Right renal pelvis (tissue), 4 donors: ENCODE results near the gene DHRS7B. TPM values are rescaled to one million over a fixed set of nuclear protein-coding genes. Genes with fewer than 3 reads are reported as not detected.

Experiments
- DNase-seq, 4 donors: peaks; one replicate each; pipeline ENCODE4 v3.0.0-alpha.2; 2013; ENCODE audit warnings: low read depth in 4 of 4, low spot score in 3 of 4, missing footprints in 1 of 4
- polyA plus RNA-seq, 4 donors: library from polyadenylated mRNA; unstranded; fragments of 120-200 nt; gene quantifications; one replicate each; pipeline ENCODE4 v1.2.1, GENCODE V29; 2013; ENCODE audit not compliant: insufficient read length in 4 of 4

DHRS7B gene
- polyA plus RNA-seq, 4 donors = 36.7 to 38.1 (median 37.1) TPM

DNA sequence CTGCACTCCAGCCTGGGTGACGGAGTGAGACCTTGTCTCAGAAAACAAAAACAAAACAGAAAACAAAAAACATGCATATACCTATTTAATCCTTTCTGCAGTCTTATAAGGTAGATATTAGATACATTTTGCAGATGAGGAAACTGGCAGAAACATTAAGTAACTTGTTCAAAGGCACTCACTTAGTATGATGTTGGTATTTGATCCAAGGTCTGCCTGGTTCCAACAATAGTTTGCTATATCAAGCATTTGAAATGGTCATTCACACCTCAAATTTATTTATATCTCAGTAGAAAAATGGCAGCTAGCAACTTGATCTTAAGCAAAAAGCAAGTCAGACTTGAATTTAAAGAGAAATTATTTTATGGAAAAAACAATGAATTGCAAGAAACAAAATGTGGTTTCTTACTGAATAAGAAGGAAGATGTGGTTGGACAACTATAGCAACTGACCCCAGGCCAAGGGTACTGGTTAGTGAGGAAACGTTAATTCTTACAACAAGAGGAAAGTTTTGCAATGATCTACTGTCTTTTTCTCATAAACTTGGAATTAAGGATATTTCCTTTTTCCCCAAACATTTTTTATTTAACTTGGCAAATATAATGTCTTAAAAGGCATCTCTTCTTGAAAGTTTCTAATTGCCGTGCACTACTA is 19.7 kb downstream of the DHRS7B start:
- no peak for DNase-seq

DNA sequence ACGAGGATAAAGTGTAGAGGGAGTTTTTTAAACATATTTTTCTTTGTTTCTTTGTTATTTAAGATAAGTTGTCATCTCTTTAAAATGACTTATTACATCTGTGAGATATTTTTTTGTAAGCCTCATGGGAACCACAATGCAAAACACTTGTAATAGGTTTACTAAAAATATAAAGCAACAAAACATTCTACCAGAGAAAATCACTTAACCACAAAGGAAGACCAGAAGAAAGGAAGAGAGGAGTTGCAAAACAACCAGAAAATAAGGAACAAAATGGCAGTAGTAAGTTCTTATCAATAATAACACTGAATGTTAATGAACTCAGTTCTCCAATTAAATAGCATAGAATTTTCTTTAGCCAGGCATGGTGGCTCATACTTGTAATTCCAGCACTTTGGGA is 22.9 kb downstream of the DHRS7B start:
- DNase-seq = no peak

DNA sequence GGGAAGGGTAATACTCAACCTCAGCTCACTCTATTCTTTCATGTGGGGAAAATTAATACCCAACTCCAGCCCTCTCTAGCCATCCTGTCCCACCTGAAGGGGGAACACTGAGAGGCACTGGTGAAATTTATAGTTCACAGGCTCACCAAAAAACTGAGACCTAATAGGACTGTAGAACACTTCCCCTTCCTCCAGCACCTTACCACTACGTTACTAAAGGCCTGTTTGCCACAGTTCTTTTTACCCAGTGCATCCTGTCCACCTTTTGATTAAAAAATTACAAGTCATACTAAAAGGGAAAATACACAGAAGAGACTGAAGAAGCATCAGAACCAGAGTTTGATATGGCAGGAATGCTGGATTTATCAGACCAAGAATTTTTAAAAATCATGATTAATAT is 26.0 kb downstream of the DHRS7B start:
- no peak for DNase-seq

DNA sequence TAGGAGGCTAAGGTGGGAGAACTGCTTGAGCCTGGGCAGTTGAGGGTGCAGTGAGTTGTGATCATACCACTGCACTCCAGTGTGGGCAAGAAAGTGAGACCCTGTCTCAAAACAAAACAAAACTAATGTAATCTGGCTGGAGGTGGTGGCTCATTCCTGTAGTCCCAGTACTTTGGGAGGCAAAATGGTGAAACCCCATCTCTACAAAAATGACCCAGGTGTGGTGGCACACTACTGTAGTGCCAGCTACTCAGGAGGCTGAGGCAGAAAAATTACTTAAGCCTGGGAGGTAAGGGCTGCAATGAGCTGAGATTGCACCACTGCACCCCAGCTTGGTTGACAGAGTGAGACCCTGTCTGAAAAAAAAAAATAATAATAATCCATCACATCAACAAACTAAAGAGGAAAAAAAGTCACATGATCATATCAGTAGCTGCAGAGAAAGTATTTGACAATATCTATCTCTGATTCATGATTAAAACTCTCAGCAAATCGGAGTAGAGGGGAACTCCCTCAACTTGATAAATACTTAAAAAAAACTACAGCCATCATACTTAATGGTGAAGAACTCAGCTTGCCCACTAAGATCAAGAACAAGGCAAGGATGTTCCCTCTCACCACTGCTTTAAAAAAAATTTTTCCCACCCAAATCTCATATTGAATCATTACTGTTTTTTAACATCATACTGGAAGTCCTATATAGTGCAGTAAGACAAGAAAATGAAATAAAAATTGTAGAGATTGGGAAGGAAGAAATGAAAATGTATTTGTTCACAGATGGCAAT is 31.0 kb downstream of the DHRS7B start:
- DNase-seq = no peak

DNA sequence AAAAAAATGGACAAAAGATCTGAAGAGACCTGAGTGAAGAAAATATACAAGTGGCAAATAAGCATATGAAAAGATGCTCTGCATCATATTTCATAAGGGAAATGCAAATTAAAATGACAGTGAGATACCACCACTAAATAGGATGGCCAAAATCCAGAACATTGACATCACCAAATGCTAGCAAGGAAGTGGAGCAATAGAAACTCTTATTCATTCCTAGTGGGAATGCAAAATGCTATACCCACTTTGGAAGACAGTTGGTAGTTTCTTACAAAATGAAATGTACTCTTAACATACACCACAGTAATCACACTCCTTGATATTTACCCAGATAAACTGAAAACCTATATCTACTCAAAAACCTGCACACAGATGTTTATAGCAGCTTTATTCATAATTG is 33.6 kb downstream of the DHRS7B start:
- DNase-seq = no peak

DNA sequence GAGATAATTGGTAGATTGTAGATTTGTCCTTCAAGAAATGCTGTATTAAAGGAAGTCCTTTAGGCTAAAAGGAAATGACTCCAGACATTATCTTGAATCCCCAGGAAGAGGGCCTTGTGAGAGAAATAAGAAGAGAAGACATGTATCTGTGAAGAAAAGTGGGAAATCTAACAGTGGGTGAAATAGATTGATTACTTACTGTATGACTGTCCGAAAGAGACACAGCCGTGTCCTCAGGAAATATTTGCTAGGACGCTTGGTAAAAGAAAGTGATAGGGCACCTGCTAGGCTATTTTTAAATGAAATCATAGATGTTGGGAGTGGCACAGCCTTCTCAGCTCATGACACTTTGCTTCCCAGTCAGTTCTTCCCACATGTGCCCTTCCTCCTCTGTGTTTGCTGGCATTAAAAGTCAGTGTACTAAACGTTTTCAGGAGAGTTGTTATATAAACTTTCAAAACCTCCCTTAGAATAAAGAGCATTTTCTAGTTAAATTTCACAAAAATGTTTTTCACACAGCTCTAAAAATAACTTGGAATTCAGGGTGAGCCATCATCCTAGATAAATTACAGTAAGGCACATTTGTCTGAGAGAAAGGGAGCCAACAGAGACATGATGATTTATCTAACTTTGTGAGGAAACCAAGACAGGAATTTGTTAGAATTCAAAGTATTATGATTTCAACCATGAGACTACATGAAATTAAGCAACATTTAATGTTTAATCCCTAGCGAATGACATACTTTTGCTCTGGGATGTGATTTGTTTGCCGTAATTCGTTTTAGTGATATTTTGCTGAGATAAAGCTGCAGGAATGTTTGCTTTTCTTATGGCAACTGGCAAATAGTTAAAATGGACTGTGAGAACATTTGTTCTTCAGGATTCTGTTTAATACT is 35.0 kb downstream of the DHRS7B start:
- no peak for DNase-seq

DNA sequence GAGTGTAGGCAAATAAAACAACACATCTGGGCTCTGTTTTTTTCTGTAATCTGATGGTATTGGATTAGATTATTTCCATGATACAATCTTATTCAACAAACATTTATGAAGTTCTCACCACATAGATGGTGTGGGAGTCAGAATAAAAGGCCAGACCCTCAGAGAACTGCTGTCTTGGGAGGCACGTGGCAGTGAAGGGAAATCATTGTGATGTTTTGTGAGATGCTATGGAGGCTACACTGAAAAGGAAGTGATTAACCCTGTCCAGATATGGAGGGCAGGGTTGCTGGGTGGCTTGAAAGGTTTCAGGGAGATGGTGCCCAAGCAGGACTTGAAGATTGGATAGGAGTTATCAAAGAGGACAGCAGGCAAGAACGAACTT is 35.6 kb downstream of the DHRS7B start:
- DNase-seq = no peak

DNA sequence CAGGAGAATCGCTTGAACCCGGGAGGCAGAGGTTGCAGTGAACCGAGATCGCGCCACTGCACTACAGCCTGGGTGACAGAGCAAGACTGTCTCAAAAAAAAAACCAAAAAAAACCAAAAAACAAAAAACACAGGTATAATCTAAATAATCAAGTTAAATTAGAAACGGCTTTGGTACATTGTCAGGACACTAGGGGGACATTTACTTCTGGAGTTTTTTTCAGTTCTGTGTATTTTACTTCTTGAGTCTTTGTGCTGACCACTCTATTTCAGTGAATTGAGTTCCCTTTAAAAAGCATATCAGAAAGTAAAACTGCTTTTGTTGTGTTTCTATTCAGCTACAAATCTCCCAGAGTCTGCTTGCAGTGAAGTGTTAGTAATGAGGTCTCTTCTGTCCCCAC is 36.3 kb downstream of the DHRS7B start:
- no peak for DNase-seq

DNA sequence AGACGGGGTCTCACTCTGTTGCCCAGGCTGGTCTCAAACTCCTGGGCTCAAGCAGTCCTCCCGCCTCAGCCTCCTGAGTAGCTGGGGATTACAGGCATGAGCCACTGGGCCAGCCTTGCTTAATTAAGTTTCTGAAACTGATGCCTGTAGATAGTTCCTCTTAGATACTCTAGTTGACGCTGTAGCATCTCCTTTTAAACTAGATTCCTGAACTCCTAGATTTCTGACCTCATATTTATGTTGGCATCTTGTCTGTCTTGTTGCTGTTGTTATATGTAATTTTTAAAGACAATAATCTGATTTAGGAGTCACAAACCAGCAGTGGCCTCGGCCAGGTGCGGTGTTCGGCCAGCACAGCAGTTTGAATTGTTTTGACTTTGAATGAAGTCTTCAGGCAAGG is 37.5 kb downstream of the DHRS7B start:
- DNase-seq = no peak

DNA sequence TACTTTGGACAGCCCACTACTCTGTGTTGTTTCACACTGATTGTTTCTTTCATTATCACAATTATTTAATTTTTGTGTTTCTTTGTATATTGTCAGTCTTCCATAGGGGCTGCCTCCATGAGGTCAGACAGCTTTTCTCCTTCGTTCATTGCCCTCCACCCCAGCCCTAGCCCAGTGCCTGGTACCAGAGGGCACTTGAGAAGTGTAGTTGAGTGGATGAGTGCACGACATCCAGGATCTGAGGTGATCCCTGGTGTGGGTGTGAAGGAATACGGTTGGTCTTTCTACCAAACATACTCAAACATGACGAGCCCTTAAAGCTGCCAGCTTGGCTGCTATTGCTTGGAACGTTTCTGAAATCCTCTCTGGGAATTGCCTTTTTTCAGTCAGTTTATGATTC is 37.9 kb downstream of the DHRS7B start:
- DNase-seq = no peak

DNA sequence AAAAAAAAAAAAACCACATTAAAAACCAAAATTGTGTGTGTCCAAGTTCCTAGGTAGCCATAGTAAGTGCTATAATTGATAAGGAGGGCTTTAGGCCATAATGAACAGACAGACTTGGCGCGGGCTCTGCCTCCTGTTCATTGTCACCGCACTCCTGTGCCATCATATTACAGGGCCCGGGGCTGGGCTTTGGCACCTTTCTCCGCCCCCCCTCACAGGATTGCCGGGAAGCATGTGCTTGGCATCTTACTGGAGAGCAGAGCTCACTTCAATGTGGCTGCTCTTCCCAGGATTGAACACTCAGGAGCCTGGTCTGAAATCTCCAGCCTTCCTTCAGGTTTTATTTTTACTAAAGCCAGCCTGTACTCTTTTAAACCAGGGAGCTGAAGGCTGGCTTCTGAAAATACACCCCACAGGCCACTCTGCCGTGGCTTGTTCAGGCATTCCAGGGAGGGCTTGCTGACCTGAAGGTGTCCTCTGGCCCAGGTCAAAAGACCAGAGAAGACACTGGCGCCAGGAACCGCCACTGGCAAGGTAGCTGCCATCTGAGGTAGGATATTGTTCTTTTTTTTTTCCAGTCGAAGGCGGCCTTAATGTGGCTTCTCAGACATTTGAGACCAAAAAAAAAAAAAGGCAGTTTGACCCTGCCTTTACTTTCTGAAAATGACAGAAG is 39.3 kb downstream of the DHRS7B start:
- DNase-seq = no peak

DNA sequence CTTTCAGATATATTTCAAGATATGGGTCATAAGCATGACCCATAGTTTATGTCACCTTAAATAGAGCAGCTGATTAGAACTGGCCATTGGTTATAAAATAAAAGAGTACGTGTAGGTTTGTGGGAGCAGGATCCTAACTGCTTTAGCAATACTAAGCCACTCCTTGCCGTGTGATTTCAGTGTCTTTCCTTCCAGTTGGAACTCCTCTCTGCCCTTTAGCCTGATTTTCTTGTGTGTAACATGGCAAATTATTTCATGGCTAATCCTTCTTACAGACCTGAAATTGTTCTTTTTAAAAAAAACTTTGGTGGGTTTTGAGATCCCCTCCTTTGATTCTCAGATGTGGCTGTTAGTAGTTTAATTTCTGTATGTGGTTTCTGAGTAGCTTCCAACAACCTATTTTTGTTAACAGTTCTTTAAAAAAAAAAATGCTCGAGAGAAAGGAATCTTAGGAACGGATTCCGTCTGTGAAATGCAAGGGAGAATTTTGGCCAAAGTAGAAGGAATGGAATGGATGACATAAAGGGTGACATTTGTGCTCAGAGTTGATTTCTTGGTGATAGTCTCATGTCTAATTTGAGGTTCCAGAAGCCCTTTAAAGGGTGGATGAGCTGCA is 39.9 kb downstream of the DHRS7B start:
- DNase-seq = no peak

DNA sequence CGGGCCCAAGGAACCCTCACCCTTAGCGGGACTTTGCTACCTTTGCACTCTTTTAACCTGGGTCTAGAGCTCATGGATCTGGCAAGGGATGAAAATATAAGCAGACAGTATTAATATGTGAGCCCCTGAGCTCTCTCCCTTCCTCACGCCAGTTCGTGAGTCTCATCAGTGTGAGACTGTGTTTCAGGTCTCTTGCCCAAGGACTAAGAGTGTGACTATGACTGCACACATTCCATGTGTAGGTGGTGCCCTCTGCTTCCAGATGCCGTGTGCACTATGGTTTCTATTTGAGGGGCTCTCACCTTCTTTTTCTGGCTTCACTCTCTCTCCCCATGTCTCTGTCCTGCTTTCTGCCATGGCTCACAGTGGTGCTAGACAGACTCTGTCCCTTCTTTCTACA is 40.5 kb downstream of the DHRS7B start:
- DNase-seq = no peak

DNA sequence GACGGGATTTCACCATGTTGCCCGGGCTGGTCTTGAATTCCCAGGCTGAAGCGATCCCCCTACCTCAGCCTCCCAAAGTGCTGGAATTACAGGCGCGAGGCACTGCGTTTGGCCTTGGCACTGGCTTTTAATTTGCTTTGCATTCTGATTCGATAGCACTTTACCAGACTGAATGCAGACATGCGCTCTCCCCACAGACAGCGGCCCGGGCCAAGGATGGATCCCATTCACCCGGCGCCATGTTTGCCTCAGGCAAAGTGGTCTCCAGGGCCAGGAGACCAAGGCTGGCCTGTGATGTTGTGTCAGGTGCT is 41.7 kb downstream of the DHRS7B start:
- DNase-seq = no peak

DNA sequence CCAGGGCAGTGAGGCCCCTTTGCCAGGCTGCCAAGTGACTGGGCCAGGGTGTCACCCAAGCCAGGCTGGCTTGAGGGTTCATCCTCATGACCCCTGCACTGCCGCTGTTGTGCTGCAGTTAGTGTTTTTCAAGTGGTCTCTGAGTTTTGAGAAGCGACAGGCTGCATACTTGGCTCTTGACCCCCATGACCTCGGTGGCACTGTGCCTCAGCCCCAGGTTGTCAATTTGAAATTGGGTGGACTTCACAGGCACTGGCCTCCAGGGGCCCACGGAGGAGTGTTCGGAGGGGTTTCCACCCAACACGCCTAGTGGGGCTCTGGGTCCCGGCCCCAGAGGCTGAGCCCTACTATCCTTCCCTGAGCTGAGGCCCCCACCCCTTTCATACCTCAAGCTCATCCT is 42.7 kb downstream of the DHRS7B start:
- DNase-seq = no peak

DNA sequence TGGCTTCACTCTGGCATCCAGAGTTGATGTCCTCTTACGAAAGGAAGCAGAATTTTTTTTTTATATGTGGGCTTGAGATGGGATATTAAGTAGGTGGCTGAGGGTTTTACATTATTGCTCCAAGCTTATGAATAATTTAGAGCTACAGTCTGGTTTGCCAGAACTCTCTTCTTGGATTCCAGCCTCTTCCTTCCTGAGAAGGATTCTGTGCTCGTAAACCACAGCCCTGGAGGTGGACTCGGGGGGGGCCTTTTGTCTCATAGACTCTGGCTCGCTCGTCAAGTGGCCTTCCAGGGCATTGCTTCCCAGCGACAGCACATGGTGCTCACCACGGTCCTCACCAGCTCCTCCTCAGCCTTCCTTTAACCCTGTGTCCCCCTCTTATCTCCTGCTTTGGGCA is 44.0 kb downstream of the DHRS7B start:
- no peak for DNase-seq

DNA sequence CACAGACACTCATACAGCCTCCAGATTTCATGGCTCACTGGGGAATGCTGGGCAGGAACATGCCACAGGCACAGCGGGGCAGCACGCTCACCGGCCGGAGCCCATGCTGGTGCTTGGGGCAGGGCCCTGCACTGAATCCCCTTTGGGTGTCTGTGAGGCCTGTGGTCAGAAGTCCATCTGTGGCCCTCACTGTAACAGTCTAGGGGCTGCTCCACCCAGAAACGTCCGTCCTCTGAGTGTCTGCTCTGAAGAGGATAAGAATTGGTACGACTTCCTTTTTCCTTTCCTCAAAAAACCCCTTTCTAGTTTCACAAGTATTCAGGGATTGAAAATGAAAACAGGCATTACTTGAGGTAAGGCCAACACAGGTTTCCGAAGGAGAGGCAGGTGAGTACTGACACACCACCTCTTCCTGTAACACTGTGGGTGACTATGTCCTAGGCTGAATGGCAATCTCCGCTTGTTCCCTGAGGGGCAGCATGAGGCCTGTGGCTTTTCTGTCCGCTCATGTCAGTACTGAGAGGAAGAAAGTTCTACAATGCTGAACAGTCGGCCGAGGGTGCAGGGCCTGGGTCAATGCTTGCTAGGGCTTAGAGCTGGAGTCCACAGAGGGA is 44.7 kb downstream of the DHRS7B start:
- no peak for DNase-seq

DNA sequence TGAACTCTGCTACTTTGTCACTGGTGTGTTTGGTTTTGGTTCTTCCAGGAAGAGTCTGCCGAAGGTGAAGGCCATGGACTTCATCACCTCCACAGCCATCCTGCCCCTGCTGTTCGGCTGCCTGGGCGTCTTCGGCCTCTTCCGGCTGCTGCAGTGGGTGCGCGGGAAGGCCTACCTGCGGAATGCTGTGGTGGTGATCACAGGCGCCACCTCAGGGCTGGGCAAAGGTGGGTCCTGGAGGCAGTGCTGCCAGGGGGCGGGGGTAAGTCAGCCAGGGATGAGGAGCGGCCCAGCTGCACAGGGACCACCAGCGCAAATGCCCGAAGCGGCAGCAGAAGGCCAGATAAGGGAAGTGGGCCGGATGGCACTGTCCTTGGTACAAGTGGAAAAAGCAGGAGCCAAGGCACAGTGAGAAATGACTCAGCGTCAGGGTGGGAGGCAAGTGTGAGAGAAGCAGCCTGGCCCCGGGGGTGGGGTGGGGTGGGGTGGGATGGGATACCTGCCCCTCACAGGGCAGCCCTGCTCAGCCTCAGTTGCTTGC is 45.3 kb downstream of the DHRS7B start:
- no peak for DNase-seq

DNA sequence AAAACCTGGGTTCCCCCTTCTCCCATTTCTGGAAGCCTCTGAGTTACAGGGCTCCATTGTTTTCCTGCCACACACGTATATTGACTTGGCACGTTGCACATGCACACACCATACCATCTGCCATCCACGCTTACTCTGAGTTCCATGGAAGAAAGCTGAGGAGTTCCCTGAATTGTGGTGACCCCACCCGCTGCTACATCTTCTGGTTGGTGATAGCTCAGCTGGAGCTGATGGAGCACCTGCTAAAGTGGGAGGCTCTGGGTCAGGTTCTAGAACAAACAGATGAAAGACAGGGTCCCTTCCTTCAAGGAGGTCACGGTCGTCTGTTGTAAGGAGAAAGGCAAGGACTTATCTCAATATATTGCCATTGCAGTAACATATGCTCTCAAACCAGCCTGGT is 46.1 kb downstream of the DHRS7B start:
- DNase-seq = no peak

DNA sequence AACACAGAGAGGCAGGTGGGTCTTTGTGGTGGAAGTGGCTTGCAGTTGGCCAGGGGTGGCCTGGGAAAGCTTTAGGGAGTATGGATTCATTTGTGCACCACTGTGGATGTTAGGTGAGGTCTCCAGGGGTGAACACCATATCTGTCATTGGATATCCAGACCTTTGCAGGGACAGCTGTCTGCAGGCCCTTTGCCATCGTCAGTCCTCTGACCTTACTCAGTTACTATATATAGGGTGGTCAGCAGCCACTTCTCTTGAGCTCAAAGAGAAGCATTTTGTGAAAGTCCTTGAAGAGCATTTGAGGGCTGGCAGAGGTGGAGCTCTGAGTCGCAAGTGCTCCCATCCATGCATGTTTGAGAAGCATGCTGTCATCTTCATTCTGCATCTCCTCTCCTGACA is 46.8 kb downstream of the DHRS7B start:
- DNase-seq = no peak
